NCI-H1105 treated with DMSO at 0.1 percent for 48 hours (cell line): ENCODE results near the gene SCAF11.

Experiments used
- DNase-seq: peaks from one replicate; lab custom pipeline; 2025; lab: John Stamatoyannopoulos, UW

The SCAF11 gene

GRCh38 chr12:45981075-45981837 lies 9.1 kb downstream of the SCAF11 start:
- no peak for DNase-seq

DNA sequence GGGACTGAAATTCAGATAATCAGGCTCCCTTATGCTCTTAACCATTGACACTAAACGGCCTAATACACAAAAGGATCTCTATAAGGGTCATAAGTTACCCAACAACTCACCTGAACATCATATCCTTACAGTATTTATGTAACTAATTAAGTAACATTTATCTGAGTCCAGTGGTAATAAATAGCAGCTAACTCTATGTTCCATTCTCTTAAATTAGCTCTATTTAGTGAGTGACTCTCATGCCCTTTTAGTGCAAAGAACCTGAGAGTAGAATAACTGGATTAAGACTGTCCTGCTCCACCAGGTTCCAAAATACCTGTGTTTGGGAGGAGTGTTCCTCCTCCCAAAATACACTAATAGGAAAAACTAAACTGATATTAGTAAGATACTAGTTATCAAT lies 9.8 kb downstream of the SCAF11 start:
- DNase-seq: no peak

GRCh38 chr12:45978108-45978507 lies 12.3 kb downstream of the SCAF11 start:
- no peak for DNase-seq

GRCh38 chr12:45977620-45978019 lies 12.8 kb downstream of the SCAF11 start:
- no peak for DNase-seq

DNA sequence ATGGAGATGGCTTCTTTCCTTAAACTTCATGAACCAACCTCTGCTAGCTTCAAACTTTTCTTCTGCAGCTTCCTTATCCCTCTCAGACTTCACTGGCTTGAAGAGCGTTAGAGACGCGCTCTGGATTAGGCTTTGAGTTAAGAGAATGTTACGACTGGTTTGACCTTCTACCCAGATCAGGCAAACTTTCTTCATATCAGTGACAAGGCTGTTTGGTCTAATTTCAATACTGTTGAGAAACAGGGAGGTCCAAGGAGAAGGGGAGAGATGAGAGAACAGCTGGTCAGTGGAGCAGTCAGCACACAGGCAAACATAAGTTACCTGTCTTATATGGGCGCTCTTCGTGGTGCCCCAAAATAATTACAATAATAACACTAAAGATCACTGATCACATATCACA lies 14.9 kb downstream of the SCAF11 start:
- no peak for DNase-seq

DNA sequence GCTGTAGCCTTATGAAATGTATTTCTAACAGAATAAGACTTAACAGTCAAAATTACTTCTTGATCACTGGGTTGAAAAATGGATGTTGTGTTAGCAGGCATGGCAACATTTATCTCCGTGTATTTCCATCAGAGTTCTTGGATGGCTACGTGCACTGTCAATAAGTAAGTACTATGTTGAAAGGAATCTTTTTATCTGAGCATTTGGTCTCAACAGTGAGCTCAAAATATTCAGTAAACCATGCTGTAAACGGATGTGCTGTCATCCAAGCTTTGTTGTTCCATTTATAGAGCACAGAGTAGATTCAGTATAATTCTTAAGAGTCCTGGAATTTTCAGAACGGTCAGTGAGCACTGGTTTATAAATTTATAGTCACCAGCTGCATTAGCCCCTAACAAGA lies 15.5 kb downstream of the SCAF11 start:
- no peak for DNase-seq

DNA sequence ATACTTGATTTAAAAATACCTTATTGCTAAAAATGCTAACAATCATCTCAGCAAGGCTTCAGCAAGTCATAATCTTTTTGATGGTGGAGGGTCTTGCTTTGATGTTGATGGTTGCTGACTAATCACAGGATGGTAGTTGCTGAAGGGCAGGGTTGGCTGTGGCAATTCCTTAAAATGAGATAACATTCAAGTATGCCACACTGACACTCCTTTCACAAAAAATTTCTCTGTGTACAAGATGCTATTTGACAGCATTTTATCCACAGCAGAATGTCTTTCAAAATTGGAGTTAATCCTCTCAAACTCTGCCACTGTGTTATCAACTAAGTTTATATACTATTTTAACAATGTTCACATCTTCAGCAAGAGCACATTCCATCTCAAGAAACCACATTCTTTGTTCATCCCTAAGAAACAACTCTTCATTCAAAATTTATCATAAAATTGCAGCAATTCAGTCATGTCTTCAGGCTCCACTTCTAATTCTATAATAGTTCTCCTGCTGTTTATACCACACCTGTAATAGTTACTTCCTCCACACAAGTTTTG lies 16.1 kb downstream of the SCAF11 start:
- no peak for DNase-seq

GRCh38 chr12:45973526-45973925 lies 16.8 kb downstream of the SCAF11 start:
- DNase-seq: no peak

DNA sequence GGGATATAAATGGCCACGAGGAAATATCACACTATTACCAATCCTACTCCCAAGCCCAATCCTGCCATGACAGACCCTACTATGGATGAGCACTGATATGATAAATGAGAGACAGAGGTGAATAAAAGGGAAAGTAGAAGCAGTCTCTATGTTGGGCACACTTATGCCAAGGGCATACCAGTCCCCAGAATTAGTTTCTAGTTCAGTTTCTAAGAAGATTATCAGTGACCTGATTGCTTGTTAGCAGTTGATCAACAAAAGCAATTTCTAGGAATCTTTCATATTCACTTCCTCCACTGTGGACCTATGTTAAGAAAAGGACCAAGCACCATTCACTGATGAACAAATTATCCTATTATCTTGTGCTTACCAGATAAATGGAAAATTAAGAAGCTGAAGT lies 20.0 kb downstream of the SCAF11 start:
- no peak for DNase-seq

GRCh38 chr12:45969084-45969483 lies 21.3 kb downstream of the SCAF11 start:
- no peak for DNase-seq

DNA sequence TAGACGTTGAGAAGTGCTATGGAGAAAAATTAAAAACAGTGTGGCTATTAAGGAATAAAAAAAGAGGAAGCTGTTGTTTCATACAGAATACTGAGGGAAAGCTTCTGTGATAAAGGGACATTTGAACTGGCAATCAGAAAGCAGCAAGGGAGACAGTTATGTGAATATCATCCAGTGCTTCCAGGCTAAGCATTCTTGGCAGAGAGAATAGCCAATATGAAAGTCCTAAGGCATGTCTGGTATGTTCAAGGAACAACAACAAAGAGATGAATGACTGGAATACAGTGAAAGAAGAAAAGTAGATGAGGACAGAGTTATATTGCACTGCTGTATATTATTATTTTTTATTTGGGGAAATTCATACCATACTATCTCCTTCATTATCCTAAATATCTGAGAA lies 23.9 kb downstream of the SCAF11 start:
- DNase-seq: no peak

DNA sequence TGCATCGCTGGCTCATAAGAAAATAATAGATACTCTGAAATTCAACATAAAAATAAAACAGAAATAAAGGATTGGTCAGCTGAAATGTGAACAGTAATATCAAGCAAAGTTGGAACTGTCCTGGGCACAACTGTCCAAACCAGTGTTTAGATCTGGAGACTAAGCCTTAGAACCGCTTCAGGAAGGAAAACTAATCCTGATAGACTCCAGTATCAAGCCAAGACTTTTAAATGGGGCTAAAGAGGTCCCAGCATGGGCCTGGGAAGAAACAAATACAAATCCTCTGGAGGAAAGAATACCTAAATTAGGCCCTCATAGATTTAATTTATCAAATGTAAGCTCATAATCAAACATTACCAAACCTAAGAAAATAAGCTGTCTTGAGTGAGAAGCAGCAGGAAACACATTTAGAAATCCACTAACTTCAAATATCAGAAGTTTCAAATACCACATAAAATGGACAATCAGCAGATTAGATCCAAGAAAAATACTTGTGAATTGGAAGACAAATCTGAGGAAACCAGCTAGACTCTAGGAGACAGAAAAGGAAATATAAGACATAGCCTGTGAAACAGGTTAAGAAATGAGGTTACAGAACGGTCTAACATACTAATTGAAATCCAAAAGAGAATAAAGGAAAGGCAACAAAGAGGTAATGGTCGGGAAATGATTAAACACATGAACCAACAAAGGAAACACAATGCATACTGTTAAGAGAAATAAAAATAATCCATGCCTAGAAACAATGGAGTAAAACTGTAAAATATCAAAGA lies 27.6 kb downstream of the SCAF11 start:
- no peak for DNase-seq

- peak; percentile 68 for DNase-seq
Observed at GRCh38 chr12:45959728-45960127, 30.6 kb downstream of the SCAF11 start.

GRCh38 chr12:45959025-45959424 lies 31.3 kb downstream of the SCAF11 start:
- DNase-seq: no peak

GRCh38 chr12:45948546-45948945 lies 41.8 kb downstream of the SCAF11 start:
- DNase-seq: no peak

- no peak for DNase-seq
Observed at GRCh38 chr12:45946435-45946834, 43.9 kb downstream of the SCAF11 start.

DNA sequence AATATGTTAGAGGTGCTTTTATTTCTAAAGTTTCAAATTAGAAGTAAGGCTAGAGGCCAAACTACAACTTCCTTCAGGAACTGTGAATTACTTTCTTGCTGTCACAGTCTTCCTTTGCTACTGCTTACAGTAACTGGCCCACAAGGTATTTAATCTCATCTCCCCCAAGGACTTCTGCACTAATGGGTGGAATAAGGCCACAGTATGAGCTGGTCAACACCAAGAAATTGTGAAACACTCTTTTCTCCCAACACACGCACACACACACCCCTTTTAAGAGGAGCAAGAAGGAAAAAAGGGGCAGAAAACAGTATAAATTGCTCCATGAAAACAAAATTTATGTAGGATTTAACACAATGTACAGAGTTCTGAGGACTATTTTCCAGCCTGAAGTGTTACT lies 45.6 kb downstream of the SCAF11 start:
- DNase-seq: no peak

DNA sequence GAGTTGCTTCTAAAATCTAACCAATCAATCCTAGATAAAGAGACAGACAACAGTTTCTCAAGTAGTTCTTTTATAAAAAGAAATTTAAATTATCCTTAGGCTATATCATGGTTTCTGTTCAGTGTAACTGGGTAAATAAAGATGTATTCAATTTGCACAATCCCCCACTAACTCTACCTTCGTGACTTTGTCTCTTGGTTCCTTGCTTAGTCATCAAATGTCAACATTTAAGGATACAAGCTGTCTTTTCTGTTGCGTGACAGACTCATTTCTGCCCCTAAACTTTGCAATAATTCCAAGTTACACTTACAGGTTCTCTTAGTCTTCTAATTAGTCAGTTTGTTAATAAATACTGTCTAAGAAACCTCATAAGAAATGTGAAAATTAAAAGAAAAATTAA lies 50.6 kb downstream of the SCAF11 start:
- DNase-seq: no peak

GRCh38 chr12:45938566-45938965 lies 51.8 kb downstream of the SCAF11 start:
- peak; percentile 38 for DNase-seq

DNA sequence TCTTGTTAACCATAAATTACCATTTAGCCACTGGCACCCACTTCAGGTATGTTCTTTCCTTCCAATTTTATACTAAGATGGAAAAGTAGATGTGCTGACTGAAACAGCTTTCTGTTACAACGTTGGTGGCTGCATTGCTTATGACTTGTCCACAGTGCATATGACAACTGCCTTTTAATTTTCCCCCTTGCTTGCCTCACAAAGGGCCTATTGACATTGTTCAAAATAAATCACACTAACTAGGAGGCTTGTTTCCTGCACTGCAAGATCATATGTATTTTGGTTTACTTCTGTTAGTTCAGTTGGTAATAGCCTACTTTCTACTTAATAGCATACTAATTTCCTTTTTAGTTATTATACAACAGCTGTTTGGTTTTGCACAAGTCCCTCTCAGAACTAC lies 55.4 kb downstream of the SCAF11 start:
- peak; percentile 22 for DNase-seq

GRCh38 chr12:45933504-45933903 lies 56.9 kb downstream of the SCAF11 start:
- peak; percentile 8 for DNase-seq

- DNase-seq: no peak
Observed at GRCh38 chr12:45930369-45930768, 60.0 kb downstream of the SCAF11 start.

- DNase-seq: no peak
Observed at GRCh38 chr12:45928309-45928708, 62.1 kb downstream of the SCAF11 start.
